DOHH2 (cell line): Measurements from ENCODE around the gene DCDC2C.

ENCODE experiments used
- EZH2phosphoT487 ChIP-seq: fragments of 200-600 bp; sonication (generic); IDR thresholded peaks from 2 replicates; pipeline ENCODE4 v1.6.1; 2017; ENCODE audit warnings: borderline replicate concordance, mild to moderate bottlenecking, antibody characterized with exemption, low read length, moderate library complexity, mixed read lengths
- TF ChIP-seq, protein P1 (sequence below): fragments of 200-600 bp; sonication (generic); IDR thresholded peaks from one replicate; pipeline ENCODE4 v1.5.1; 2014; ENCODE audit warnings: antibody characterized with exemption, mild to moderate bottlenecking, low read depth, low read length; ENCODE audit not compliant: poor library complexity, severe bottlenecking

DNA sequence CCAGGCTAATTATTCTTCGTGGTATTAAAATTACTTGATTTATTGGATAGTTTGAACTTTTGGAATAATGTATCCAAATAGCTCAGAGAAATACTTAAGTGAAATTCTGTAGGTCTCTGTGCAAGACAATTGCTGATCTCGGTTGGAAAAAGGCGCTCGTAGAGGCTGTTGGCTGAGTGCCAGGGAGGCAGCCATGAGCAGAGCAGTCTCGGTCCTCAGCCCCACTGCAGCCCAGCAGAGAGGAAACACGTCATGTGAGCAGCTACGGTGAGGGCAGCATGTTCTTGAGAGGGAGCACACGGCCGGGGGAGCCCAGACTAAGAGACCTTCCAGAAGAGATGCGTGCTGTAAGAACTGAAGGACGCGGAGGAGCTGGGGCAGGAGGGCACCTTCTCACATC, 42.5 kb downstream of the DCDC2C start:
- TF ChIP-seq, protein P1, sequence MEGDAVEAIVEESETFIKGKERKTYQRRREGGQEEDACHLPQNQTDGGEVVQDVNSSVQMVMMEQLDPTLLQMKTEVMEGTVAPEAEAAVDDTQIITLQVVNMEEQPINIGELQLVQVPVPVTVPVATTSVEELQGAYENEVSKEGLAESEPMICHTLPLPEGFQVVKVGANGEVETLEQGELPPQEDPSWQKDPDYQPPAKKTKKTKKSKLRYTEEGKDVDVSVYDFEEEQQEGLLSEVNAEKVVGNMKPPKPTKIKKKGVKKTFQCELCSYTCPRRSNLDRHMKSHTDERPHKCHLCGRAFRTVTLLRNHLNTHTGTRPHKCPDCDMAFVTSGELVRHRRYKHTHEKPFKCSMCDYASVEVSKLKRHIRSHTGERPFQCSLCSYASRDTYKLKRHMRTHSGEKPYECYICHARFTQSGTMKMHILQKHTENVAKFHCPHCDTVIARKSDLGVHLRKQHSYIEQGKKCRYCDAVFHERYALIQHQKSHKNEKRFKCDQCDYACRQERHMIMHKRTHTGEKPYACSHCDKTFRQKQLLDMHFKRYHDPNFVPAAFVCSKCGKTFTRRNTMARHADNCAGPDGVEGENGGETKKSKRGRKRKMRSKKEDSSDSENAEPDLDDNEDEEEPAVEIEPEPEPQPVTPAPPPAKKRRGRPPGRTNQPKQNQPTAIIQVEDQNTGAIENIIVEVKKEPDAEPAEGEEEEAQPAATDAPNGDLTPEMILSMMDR = no peak
- TF ChIP-seq EZH2phosphoT487 = no peak
